ENCODE results near the gene IL13RA2.

GRCh38 chrX:114976292-114976691 lies 41.1 kb downstream of the IL13RA2 start:
- TF ChIP-seq ZBTB44 (CRISPR knock-in tag; IDR thresholded peaks at IDR 0.05) (no peak), RAD21 (CRISPR knock-in tag; IDR thresholded peaks at IDR 0.05) (no peak), KMT2B (CRISPR knock-in tag; IDR thresholded peaks at IDR 0.05) (no peak), ZNF253 (CRISPR knock-in tag; IDR thresholded peaks at IDR 0.05; ENCODE audit: borderline replicate concordance) (no peak), MAX (IDR thresholded peaks at IDR 0.05) (no peak), ATF7 (IDR thresholded peaks at IDR 0.05) (no peak), ATF7 (CRISPR knock-in tag; IDR thresholded peaks at IDR 0.05) (no peak), ZNF800 (CRISPR knock-in tag; IDR thresholded peaks at IDR 0.05) (no peak), SMAD1 (CRISPR knock-in tag; IDR thresholded peaks at IDR 0.05; ENCODE audit: borderline replicate concordance, low read depth) (no peak)
